Stimulated activated CD4-positive, alpha-beta T cell treated with anti-CD3 and anti-CD28 coated beads, Interleukin-15, amount 100 ng/mL, for 1 hour (primary cell): ENCODE data around the gene LRP1B.
"Not testable (repeated sequence)": the region's sequence is repeated elsewhere in the genome, so short reads cannot be mapped to it uniquely, and the experiment has no call there.

ENCODE experiments used
- DNase-seq, 2 donors: peaks; one replicate each; pipeline ENCODE4 v3.0.0-alpha.2; 2020; ENCODE audit warnings: low read depth in 1 of 2, low spot score in 1 of 2

LRP1B gene

DNA sequence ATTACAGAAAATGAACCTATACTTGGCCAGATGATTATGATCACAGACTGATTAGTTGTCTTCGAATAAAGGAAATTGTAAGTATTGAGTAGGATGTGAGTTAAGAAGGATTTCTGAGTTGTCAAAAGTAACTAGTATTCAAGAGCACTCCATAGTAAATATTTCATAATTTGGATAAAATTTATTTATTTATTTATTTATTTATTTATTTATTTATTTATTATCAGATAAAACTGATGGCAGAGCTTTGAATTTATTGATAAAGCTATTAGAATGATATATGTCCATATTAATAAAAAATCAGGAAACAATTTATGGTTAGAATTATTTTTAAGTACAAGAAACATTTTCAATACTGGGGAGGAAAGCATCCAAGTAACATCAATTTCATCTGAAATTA is 1634.1 kb downstream of the LRP1B start:
- no peak for DNase-seq

DNA sequence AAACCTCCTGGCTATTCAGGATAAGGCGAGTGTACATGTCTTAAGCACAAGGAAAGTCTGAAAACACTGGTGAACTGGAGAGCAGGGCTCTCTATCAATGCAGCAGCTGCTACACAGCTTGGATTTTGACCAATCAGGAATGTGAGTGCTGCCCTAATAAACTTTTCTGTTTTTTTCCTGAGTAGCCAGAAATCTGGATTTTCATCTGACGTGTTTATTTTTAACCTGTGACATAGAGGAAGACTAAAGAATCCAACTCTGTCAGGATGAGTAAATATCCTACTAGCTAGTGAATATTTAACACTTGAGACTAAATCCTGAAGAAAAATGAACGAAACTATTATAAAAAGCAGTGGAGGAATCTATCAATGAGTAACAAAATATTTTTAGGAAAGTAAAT is 1638.9 kb downstream of the LRP1B start:
- no peak for DNase-seq

DNA sequence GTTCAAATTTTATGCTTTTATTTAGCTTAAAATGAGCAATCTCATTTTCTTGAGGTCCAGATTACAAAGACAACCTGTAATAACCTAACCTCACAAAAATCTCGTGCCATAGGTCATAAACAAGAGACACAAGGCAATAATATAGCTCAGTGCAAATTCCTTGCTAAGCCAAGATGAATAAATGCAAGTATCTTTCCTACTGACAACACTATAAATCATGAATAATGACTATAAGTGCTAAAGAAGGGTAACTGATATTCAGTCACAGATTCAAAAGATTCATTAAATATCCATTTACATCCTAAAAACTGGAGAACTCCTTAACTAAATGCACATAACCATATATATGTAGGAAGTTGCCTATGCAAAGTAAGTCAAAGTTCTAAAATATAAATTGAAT is 1641.6 kb downstream of the LRP1B start:
- DNase-seq = no peak

DNA sequence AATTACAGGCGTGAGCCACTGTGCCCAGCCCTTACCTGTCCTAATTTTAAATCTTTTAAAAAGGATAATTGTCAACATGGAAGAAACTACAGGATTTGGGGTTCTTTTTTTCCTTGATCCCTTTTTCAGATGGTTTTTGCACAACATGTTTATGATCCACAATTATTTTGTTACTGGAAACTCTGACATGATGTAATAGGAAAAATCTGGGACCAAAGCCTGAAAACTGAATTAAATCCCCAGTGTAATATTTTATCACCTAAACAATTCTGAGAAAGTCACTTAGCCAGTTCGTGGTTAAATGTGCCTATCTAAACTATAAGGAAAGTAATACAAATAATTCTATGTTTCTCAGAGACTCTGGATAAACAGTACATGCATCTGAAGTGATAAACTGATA is 1649.7 kb downstream of the LRP1B start:
- DNase-seq = no peak

DNA sequence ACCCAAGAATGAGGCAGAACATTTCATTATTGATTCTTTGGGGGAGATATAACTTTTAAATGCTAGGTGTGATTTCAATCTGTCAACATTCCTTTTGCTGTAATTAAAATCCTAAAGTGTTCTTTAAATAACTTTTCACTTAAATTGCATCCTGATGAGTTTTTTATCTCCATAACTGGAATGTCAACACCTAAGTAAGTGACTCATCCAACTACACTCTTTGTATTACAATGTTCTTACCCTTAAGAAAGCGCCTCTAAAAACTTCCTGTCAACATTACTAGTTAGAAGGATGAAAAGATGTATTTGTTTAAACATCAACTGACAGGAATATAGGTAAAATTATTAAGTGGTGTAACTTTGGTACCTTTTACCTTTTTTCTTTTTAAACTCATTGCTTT is 1657.0 kb downstream of the LRP1B start:
- DNase-seq = no peak

DNA sequence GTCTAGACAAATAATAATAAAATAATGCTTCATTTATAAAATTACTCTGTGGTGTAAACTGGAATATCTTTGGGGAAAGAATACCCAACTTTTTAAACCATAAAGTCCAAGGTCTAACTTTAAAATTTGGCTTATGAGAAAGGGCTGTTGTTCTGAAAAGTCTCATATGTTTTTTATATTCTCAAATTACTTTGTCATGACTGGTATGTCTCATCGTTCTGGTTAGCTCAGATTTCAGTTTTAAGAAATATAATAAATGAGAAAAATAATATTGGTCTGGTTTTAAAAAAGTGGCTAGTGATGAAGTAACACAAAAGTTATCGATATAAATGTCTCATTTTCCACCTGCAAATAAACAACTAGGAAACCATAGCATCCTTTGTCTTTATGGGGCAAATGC is 1658.1 kb downstream of the LRP1B start:
- DNase-seq = no peak

DNA sequence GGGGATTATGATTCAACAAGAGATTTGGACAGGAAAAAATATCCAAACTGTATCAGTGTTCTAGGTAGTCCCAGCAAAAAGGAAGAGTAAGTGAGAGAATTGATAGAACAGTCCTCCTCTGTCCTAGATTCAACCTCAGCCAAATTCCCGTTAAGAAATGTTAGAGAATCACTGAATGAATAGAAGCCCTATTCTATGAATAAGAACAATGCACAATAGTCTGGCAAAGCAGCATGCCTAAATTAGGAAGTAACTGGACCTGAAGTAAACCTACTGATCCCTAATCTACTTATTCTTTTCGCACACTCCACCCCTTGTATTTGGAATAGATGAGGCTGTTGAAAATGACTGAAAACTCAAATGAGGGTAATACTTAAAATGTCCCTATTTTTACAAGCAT is 1665.5 kb downstream of the LRP1B start:
- DNase-seq = no peak

DNA sequence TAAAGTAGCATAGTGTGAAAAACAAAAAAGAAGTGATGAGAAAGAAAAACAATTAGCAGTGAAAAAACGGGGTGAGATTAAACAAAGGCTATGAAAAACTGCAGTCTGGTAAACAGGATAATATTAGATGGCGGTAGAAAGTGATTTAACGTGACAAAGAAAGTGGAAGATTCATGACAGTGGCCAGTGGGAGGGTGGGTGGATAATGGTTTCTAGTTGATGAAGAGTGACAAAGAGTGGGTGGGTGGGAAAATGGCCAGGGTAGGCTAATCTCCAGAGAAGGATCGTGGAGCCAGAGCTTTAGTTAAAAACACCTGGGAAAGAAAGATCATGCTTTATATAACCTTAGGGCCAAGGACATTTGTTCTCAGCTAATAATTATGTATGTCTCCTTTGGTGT is 1667.8 kb downstream of the LRP1B start:
- DNase-seq = no peak

DNA sequence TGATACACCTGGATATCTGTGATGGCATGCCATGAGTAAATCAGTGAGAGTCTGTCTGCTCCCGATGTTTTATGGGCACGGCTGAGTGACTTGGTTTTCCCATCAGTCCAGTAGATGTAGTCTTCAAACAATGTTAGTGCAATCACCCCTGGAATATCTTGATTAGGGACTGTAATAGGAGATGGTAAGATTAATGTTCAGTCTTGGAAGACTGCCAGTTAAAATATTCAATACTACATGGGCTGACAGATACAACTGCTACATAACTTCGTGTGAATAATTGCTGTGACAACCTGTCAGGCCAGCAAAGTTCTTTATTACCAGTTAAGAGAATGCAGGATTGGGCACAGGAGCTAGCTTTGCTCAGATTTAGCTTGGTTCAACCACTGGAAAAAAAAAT is 1673.3 kb downstream of the LRP1B start:
- no peak for DNase-seq

DNA sequence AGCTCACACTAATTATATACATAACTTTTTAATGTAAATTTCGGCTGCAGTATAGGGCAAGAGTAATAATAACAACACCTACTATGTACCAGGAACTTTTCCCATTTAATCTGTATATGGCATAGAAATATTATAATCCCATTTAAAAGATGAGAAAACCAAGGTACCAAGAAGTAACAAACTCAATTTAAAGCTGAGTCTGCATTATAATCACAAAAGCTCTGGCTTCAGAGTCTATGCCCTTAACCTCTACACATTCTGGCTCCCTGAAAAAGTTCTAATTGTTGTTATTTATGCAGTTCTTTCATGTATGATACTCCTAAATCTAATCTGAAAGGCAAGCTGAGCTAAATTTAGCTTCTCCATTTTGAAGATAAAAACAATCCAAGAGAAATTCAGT is 1675.5 kb downstream of the LRP1B start:
- no peak for DNase-seq

DNA sequence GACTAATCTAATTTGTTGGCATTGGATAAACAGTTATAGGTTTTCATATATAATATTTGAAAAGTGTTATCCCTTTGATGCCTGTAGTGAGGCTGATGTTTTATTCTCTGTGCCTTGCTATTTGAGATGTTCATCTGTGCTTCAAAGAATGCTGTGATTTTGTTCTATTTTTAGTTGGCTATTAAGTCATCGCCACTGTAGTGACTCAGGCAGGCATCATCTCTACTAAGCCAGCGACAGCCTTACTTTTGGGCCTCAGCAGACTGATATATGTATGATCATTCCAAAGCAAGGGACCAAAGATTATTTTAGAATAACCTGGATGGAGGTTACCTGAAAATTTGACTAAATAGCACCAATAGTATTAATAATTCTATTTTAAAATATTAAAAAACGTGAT is 1676.1 kb downstream of the LRP1B start:
- no peak for DNase-seq

DNA sequence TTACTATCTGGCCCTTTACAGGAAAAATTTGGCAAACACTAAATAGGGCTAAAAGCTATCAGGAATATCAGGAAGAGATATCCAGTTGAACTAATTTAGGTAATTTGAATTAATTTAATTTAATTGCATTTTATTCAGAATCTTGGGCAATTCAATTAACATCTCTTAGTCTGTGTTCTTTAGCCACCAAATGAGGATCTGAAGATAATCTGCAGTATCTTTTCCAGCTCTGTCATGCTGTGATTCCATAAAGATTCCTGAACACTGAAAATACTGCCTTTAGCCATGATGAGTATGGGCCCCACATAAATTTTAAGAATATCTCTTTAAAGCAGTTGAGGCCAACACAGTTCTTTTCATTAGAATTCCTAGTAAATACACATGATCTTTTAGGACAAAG is 1679.5 kb downstream of the LRP1B start:
- no peak for DNase-seq

DNA sequence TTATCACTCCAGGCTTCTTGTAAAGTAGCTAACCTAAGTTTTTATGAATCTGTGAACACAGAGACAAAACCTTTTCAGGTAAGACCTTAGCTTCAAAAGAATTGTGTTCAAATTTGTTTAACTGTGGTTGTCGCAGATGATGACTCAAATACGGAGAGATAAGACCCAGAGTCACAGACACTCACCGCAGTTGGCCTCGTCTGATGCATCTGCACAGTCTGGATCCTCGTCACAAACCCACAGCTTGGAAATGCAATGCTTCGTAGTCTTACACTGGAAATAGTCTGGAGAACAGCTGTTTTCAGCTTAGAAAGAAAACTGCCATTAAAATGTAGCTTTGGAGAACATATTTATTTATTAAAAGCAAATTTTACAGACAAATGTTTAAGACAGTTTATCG is 1688.5 kb downstream of the LRP1B start:
- no peak for DNase-seq

DNA sequence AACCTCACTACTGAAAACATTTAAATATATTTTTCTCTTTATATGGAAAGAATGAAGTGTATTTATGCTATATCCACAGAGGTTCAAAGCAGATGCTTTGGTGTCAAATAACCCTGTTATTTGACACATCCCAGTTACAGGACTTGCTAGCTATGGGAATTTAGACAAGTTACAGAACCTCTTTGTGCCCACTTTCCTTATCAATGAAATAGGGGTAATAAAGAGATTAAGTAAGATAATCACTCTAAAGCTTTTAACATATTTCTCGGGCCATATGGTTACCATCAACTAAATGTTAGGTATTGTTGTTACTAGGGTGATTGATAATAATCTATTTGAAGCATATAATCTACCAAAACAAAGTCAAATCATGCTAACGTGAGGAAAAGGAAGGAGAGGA is 1690.0 kb downstream of the LRP1B start:
- DNase-seq = no peak

DNA sequence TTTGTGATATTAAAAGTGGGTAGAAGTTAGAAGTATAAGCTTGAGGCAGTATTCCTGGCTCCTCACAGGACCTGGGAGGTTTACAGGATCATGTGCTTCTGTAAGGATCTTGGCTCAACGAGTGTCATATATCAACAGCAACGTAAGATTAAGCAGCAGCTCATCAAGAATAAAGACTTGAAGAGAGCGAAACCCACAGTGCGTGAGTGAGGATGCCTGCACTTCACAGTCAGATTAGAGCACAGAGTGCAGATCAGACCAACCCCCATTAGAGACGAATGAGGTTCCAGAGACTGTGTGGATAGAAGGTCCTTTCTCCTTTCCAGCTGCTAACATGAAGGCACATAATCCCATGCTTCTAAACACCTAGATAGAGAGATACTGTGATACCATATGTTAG is 1693.9 kb downstream of the LRP1B start:
- no peak for DNase-seq

DNA sequence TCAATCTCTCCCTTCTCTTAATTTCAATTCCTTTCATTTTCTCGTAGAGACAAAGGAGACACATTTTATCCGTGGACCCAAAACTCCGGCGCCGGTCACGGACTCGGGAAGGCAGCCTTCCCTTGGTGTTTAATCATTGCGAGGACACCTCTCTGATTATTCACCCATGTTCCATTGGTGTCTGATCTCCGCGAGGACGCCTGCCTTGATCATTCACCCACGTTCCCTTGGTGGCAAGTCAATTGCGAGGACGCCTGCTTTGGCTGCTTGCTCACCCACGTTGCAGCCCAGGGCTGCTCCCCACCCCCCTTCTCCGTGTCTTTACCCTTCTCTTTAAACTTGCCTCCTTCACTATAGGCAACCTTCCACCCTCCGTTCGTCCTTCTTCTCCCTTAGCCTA is 1703.8 kb downstream of the LRP1B start:
- DNase-seq = not testable (repeated sequence)

DNA sequence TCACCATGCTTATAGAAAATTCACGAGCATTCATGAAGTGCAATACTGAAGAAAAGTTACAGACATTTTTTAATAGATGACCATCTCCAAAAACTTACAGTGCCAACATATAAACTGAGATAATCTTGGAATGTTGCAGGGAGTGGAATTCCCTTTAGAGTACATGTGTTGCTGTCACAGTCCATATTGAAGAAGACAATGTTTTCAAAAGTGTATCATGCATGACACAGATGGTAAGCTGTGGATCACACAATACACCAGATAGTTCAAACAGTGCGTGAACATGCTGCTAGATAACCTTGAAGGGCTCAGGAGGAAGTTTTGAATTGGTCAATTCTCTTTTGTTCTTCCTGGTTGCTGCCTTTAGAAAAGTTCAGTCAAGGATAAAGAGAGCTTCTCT is 1706.3 kb downstream of the LRP1B start:
- DNase-seq = no peak

DNA sequence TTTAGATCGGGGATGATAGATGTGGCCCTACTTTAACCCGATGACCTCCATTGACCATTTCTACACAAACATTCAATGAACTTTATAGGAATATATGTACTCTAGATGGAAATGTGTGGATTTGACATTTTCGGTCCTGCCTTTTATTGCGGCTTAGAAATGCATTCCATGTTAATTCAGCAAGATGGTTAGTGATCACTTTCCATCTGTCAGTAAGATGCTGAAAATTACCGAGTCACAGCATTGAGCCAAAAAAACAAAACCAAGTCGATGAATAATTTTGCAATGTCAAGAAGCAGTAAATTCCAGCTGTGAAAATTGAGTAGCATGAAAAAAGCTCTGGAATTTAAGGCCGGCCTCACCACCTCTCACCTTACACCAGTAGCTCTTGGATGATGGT is 1708.1 kb downstream of the LRP1B start:
- DNase-seq = no peak

DNA sequence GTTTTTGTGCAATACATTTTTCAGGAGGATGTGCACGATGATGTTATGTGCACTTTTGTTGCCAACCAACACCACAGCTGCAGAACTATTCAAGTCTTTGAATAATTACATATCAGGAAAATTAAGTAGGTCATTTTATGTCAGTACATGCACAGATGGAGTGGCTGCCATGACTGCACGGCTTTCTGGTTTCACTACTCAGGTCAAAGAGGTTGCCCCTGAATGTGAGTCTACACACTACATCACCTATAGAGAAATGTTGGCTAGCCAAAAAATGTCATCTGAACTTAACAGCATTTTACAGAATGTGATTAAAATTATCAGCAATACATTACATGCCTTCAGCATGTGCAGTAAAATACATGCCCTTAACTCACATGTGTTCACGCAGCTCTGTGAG is 1713.3 kb downstream of the LRP1B start:
- no peak for DNase-seq

DNA sequence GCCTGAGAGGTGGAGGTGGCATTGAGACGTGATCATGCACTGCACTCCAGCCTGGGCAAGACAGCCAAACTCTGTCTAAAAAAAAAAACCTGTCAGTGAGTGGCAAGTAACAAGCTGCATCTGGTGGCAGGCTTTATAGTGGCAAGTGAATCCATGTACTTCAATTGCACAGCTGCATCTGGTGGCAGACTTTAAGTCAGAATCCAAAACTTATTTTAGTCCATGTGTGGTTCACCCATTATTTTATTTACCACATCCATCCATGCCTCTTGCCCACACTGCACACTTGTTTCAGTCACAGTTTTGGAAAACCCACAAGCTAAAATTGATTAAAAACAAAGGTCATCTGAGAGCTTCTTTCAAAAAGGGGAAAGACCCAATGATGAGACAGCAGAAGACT is 1714.2 kb downstream of the LRP1B start:
- DNase-seq = no peak

DNA sequence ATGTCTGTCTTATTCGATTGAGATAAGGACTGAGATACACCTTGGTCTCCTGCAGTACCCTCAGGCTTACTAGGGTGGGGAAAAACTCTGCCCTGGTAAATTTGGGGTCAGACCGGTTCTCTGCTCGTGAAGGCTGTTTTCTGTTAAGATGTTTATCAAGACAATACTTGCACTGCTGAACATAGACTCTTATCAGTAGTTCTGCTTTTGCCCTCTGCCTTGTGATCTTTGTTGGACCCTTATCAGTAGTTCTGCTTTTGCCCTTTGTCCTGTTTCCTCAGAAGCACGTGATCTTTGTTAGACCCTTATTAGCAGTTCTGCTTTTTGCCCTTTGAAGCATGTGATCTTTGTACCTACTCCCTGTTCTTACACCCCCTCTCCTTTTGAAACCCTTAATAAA is 1715.8 kb downstream of the LRP1B start:
- DNase-seq = not testable (repeated sequence)

DNA sequence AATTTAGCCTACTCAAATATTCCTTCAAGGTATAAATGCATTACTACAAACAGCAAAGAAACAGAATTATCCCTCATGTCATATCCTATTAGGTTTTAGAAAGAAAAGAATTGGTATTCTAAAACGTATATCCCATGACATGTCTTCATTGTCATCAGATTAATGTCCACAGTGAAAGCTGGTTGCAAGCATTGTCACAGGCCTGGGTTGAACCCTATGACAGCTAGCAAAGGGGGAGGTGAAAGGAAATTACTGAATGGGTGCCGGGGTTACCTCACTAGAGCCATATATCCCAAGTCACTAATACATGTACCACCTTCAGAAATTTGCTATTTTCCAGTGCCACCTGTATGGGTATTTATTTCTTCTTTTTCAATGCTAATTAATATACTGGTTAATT is 1720.1 kb downstream of the LRP1B start:
- no peak for DNase-seq

DNA sequence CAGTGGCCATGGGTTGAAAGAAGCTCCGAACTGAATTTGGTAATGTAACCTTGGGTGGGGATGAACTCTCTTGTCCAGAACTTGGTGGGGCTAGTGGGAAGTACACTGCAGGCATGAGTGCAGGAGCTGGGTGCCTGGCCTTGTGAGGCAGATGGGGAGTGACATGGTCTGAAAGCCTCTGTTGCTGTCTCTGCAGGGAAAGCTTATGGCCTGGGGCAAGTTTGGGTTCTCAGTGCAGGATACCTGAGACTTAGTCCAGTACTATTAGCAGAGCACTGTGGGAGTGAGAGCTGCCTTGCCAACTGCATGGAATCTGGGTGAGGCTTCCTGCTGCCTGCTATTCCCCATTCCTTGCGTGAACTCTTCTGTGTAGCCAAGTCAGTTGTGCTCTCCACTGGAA is 1729.8 kb downstream of the LRP1B start:
- DNase-seq = no peak

DNA sequence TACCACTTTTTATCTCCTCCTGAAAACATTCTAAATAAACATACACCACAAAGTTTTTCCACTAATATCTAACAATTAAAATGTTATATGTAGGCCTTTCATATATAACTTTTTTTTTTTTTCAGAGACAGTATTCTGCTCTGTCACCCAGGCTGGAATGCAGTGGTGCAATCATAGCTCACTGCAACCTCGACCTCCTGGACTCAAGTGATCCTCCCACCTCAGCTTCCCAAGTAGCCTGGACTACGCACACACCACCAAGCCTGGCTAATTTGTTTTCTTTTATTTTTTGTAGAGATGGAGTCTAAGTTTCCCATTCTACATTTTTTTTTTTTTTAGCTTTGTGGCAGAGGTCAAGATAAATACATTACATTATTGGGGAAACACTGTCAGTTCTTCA is 1738.0 kb downstream of the LRP1B start:
- no peak for DNase-seq
